Ascending aorta (tissue), 2 donors: ENCODE data around the gene RNF212B. TPM values are rescaled to one million over a fixed set of nuclear protein-coding genes. Genes with fewer than 3 reads are reported as not detected.

Experiments used
- DNase-seq, 2 donors: peaks; one replicate each; pipeline ENCODE4 v3.0.0-alpha.2; 2019; ENCODE audit warnings: low spot score in 2 of 2
- H3K27ac ChIP-seq, 2 donors: fragments of 200-600 bp; sonication (generic); one replicate each; pipeline ENCODE4 v1.5.1; 2016 to 2017; ENCODE audit warnings: mild to moderate bottlenecking in 1 of 2
- H3K27me3 ChIP-seq: fragments of 200-600 bp; sonication (generic); one replicate; pipeline ENCODE4 v1.5.1; 2017
- H3K36me3 ChIP-seq, 2 donors: fragments of 200-600 bp; sonication (generic); one replicate each; pipeline ENCODE4 v1.5.1; 2016
- H3K4me1 ChIP-seq, 2 donors: fragments of 200-600 bp; sonication (generic); one replicate each; pipeline ENCODE4 v1.5.1; 2016 to 2017; ENCODE audit warnings: mild to moderate bottlenecking in 1 of 2
- H3K4me3 ChIP-seq, 2 donors: fragments of 200-600 bp; sonication (generic); one replicate each; pipeline ENCODE4 v1.5.1; 2016 to 2017; ENCODE audit warnings: mild to moderate bottlenecking in 1 of 2
- H3K9me3 ChIP-seq, 2 donors: fragments of 200-600 bp; sonication (generic); one replicate each; pipeline ENCODE4 v1.5.1; 2016
- CTCF ChIP-seq, 3 experiments: fragments of 200-600 bp in 2 of 3; fragments of 450-650 bp in 1 of 3; sonication (generic) in 2 of 3; IDR thresholded peaks; one replicate each; pipeline ENCODE4 v1.5.1; 2016 to 2019; ENCODE audit warnings: antibody characterized with exemption in 3 of 3, mild to moderate bottlenecking in 1 of 3, moderate library complexity in 1 of 3
- intact Hi-C: fragments of 100-400 bp; cut with DNase I; formaldehyde crosslinking; loops from one replicate; pipeline ENCODE4 v1.15.1; 2023
- total RNA-seq: library from RNA; depleted of rRNA; stranded (reverse); fragments of >200 nt; gene quantifications from one replicate; pipeline ENCODE4 v1.1.0, GENCODE V29; 2016

Gene RNF212B
- total RNA-seq, 1 donor from 2014 or later = not detected

DNA sequence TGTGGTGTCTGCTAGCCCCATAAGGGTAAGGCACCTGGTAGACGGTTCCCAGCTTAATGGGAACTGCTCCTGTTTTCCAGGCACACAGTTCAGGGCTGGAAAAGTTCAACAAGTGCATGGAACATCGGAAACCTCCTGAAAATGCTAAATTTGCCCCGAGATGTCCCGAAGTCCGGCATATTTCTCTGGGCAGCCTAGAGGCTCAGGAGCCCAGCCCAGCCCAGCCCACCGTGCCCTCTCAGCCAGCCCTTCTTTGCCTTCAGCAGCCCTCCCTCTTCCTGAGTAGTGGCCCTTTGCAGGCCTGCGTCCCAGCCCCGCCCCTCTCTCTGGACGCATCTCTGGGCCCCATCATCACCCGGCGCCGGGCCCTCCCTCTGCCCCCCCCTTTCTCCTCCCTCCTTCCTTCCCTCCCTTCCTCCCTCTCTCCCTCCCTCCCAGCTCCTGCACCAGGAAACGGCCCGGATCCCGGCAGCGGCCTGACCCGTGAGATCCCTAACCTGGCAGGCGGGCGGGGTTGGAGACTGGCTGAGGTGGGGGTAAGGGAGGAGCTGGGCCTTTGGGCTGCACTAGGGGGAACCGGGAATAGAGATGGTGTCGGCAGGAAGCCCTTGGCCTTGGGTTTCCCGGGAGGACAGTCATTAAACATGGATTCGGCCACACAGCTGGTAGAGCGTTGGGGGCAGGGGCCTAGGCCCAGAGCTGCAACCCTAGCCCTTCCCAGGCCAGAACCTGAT lies 68.8 kb downstream of the RNF212B start, which contains the start of gene BCL2L2:
Gene BCL2L2, plus strand, starts transcription at position 422 of the 734 bp plus-strand sequence. CDS start 935 bp downstream, outside the sequence.
- no peak for TF ChIP-seq CTCF (IDR thresholded peaks at IDR 0.05)
- H3K36me3 ChIP-seq = peaks cover 10 to 32% of the 10 kb centered on the region in 2 donors
- H3K27me3 ChIP-seq = no peaks in the 10 kb centered on the region
- H3K9me3 ChIP-seq = no peaks in the 10 kb centered on the region
- H3K4me3 ChIP-seq = peak within 1 kb of the TSS; percentile 75 to 82
- H3K4me1 ChIP-seq = peaks cover 19 to 23% of the 10 kb centered on the region in 2 donors
- intact Hi-C loops = loop anchor here (1.0 to 10.0 kb wide), 4 partner anchors 14 to 838 kb away; partner anchors contain the start of genes EMC9, MMP14, PRMT5 and PSME2
- H3K27ac ChIP-seq = peak within 1 kb of the TSS; percentile 92 to 96
- DNase-seq = peak; percentile 70 to 97

GRCh38 chr14:23307146-23307530 lies 69.4 kb downstream of the RNF212B start:
- Histone ChIP-seq H3K27me3 (no peaks in the 10 kb centered on the region), H3K4me1 (peaks cover 19 to 20% of the 10 kb centered on the region in 2 donors), H3K27ac (peak overlapping the region; percentile 92 to 96), H3K9me3 (no peaks in the 10 kb centered on the region), H3K36me3 (peaks cover 10 to 32% of the 10 kb centered on the region in 2 donors), H3K4me3 (peak overlapping the region; percentile 75 to 82)
- TF ChIP-seq CTCF (IDR thresholded peaks at IDR 0.05) = no peak
- no peak for DNase-seq
- intact Hi-C loops = loop anchor here (10.0 kb wide), 3 partner anchors 382 to 838 kb away; partner anchors contain the start of genes EMC9, MMP14, PRMT5 and PSME2

DNA sequence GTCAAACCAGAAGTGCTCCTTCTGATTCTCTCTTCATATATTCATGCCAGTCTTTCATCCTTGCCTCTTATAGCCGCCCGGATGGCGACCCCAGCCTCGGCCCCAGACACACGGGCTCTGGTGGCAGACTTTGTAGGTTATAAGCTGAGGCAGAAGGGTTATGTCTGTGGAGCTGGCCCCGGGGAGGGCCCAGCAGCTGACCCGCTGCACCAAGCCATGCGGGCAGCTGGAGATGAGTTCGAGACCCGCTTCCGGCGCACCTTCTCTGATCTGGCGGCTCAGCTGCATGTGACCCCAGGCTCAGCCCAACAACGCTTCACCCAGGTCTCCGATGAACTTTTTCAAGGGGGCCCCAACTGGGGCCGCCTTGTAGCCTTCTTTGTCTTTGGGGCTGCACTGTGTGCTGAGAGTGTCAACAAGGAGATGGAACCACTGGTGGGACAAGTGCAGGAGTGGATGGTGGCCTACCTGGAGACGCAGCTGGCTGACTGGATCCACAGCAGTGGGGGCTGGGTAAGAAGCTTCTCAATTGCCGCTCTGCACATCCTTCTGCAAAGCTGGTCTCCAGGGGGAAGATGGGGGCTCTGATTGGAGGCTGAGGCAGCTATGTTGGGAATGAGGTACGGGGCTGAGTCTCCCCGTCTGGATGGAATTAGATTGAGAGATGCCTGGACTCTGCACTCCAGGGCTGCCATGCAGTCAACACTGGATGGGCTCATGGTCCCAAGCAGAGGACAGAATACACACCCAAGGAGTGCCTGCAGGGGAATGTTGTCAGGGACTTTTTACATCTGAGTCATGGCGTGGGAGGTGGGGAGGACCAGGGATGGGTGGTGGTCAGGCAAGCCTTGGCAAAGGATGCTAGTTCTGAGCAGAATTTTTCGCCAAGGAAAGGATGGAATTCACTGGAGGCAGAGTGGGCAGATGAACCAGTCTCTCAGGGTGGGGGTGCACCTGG lies 70.2 kb downstream of the RNF212B start:
- H3K9me3 ChIP-seq = no peaks in the 10 kb centered on the region

GRCh38 chr14:23308721-23309445 lies 71.1 kb downstream of the RNF212B start:
- intact Hi-C loops = loop anchor here (10.0 kb wide), 3 partner anchors 384 to 836 kb away; partner anchors contain the start of genes EMC9, MMP14, PRMT5 and PSME2
- Histone ChIP-seq H3K27ac (peak overlapping the region in 1 of 2 donors; percentile 17), H3K36me3 (peaks cover 10 to 32% of the 10 kb centered on the region in 2 donors), H3K4me1 (peaks cover 19 to 20% of the 10 kb centered on the region in 2 donors), H3K9me3 (no peaks in the 10 kb centered on the region), H3K27me3 (no peaks in the 10 kb centered on the region), H3K4me3 (no peak overlapping the region)
- TF ChIP-seq CTCF (IDR thresholded peaks at IDR 0.05) = no peak
- peak in 1 of 2 donors; percentile 47 for DNase-seq

More for the DNA sequence above, 70.2 kb downstream of the RNF212B start:
- peak in 1 of 2 donors; percentile 63 for DNase-seq
- Histone ChIP-seq H3K27me3 (no peaks in the 10 kb centered on the region), H3K4me3 (peak overlapping the region; percentile 75 to 82), H3K27ac (peak overlapping the region; percentile 92 to 96), H3K36me3 (peaks cover 10 to 32% of the 10 kb centered on the region in 2 donors), H3K4me1 (peaks cover 19 to 20% of the 10 kb centered on the region in 2 donors)
- no peak for TF ChIP-seq CTCF (IDR thresholded peaks at IDR 0.05)
- intact Hi-C loops = loop anchor here (10.0 kb wide), 3 partner anchors 383 to 837 kb away; partner anchors contain the start of genes EMC9, MMP14, PRMT5 and PSME2
